SU-DHL-6 (cell line): ENCODE results near the gene SMIM15.

Experiments used
- CTCF ChIP-seq: fragments of 200-600 bp; sonication (generic); IDR thresholded peaks from one replicate; pipeline ENCODE4 v1.5.1; 2017; ENCODE audit warnings: antibody characterized with exemption, mild to moderate bottlenecking, low read length, moderate library complexity; ENCODE audit not compliant: insufficient read depth, poor library complexity, severe bottlenecking
- EZH2phosphoT487 ChIP-seq: fragments of 200-600 bp; sonication (generic), shearing (Covaris generic); conservative IDR thresholded peaks from 2 replicates; pipeline ENCODE4 v1.6.1; 2018; ENCODE audit warnings: mild to moderate bottlenecking, antibody characterized with exemption, low read length, moderate library complexity, mixed read lengths

- TF ChIP-seq CTCF (no peak), EZH2phosphoT487 (no peak)
Observed at GRCh38 chr5:61160497-61160896, 1.8 kb downstream of the SMIM15 start.
